ENCODE measurements around the gene LRCH4. TPM values are rescaled to one million over a fixed set of nuclear protein-coding genes. Genes with fewer than 3 reads are reported as not detected.

Gene LRCH4
- total and polyA plus RNA-seq, 9 of the 15 experiments (the other 6 are each of a cell fraction or from before 2014, with no cell fraction given), result 0.06 to 63.3 (median 15.0) TPM

GRCh38 chr7:100582650-100583049 lies 3.3 kb downstream of the LRCH4 start:
- peaks cover 64% of the 10 kb centered on the region for H3K36me3 ChIP-seq (ENCODE audit: control insufficient read depth, insufficient read depth, low read length)
- no peaks in the 10 kb centered on the region for H3K27me3 ChIP-seq (ENCODE audit: control insufficient read depth in 2 of 2, insufficient read depth in 2 of 2, low read length in 2 of 2)
- H3K4me2 ChIP-seq (ENCODE audit: insufficient read depth, low read length), result peak overlapping the region; percentile 12; the same call in 1 of the 2 replicates
- no peak overlapping the region for H2AFZ ChIP-seq (ENCODE audit: low read depth, low read length)
- no TSS peak for BruUV-seq (replicated peaks)
- DNase-seq (ENCODE audit: extremely low read depth in 1 of 4, low spot score in 3 of 4) (no peak), FAIRE-seq (no peak), ATAC-seq (no peak)
- intact Hi-C loops (cut with micrococcal nuclease) (no loop called here), in situ Hi-C loops (cut with MboI) (no loop called here)
- H3K27ac ChIP-seq (ENCODE audit: extremely low read depth, low read depth, low read length), result no peak overlapping the region
- H3K4me3 ChIP-seq, result no peak overlapping the region
- peaks cover 12% of the 10 kb centered on the region for H3K9me1 ChIP-seq (ENCODE audit: control insufficient read depth, insufficient read depth, low read length)
- ChIA-PET POLR2A (interaction anchor here (0.6 to 2.2 kb wide), 3 partner anchors 11 to 31 kb away, joined by 3 to 9 read pairs (median 3); no protein-coding TSS in a partner anchor), CTCF (ENCODE audit: low intra/inter-chr PET ratio) (no interaction called here)
- H3K79me2 ChIP-seq (ENCODE audit: control insufficient read depth, insufficient read depth, low read length), result peaks cover 31% of the 10 kb centered on the region
- TF ChIP-seq ZFX (CRISPR knock-in tag; IDR thresholded peaks at IDR 0.05) (0 out of 2 replicates have a peak, but pooled peaks have one; percentile 18), KLF1 (tag; IDR thresholded peaks at IDR 0.05) (no peak), ZEB2 (IDR thresholded peaks at IDR 0.05) (no peak), ZNF354B (CRISPR knock-in tag; IDR thresholded peaks at IDR 0.05) (no peak), RBBP5 (IDR thresholded peaks at IDR 0.05; ENCODE audit: borderline replicate concordance, insufficient read depth, low read length, poor library complexity, severe bottlenecking) (no peak)
- peak overlapping the region in 1 of 2 experiments; percentile 80; a peak in 1 of 4 replicates for H3K9ac ChIP-seq (ENCODE audit: insufficient read depth in 1 of 2, low read depth in 2 of 2, low read length in 2 of 2)
- 63% methylated on average over 10 of the region's 11 CpGs for WGBS (ENCODE audit: insufficient coverage, low coverage, missing lambda C conversion rate)
- peaks cover 26 to 64% of the 10 kb centered on the region in 2 experiments for H3K4me1 ChIP-seq (replicated peaks in 1 of 2; ENCODE audit: control insufficient read depth in 2 of 2, insufficient read depth in 2 of 2, low read length in 2 of 2)
- H3K9me3 ChIP-seq (replicated peaks; ENCODE audit: control insufficient read depth, insufficient read depth, low read depth, low read length), result no peaks in the 10 kb centered on the region
- peaks cover 24% of the 10 kb centered on the region for H4K20me1 ChIP-seq (replicated peaks; ENCODE audit: control insufficient read depth, insufficient read depth, low read length)

DNA sequence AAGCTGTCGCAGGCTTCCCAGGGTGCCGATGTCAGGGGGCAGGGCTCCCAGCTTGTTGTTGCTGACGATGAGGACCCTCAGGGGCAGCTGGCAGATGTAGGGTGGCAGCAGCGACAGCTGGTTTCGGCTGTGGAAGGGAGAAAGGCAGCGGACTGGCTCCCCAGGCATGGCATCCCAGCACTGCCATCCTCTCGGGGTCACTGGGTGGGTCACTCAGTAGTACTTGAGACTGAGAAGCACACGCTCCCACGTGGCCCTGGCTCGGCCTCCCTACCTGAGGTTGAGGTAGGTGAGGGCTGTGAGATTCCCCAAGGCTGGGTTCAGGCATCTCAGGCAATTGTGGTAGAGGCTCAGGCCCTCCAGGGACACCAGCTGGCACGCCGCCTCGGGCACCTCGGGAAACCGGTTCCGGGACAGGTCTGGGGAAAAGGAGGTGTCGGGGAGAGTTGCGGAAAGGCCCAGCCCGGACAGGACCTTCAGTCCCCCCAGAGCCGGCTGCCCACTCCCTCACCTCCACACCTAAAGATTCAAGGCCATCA lies 3.8 kb downstream of the LRCH4 start:
- Histone ChIP-seq H3K4me3 (no peak overlapping the region), H3K9me1 (ENCODE audit: control insufficient read depth, insufficient read depth, low read length) (peaks cover 12% of the 10 kb centered on the region), H3K36me3 (ENCODE audit: control insufficient read depth, insufficient read depth, low read length) (peaks cover 69% of the 10 kb centered on the region), H3K9ac (ENCODE audit: insufficient read depth in 1 of 2, low read depth in 2 of 2, low read length in 2 of 2) (peak overlapping the region in 1 of 2 experiments; percentile 67; a peak in 2 of 4 replicates), H3K9me3 (replicated peaks; ENCODE audit: control insufficient read depth, insufficient read depth, low read depth, low read length) (no peaks in the 10 kb centered on the region), H3K27me3 (ENCODE audit: control insufficient read depth in 2 of 2, insufficient read depth in 2 of 2, low read length in 2 of 2) (no peaks in the 10 kb centered on the region), H4K20me1 (replicated peaks; ENCODE audit: control insufficient read depth, insufficient read depth, low read length) (peaks cover 24% of the 10 kb centered on the region), H3K4me2 (ENCODE audit: insufficient read depth, low read length) (no peak overlapping the region), H3K27ac (ENCODE audit: extremely low read depth, low read depth, low read length) (no peak overlapping the region), H3K4me1 (replicated peaks in 1 of 2; ENCODE audit: control insufficient read depth in 2 of 2, insufficient read depth in 2 of 2, low read length in 2 of 2) (peaks cover 26 to 64% of the 10 kb centered on the region in 2 experiments), H3K79me2 (ENCODE audit: control insufficient read depth, insufficient read depth, low read length) (peaks cover 31% of the 10 kb centered on the region), H2AFZ (ENCODE audit: low read depth, low read length) (no peak overlapping the region)
- 92% methylated on average over 20 of the region's 20 CpGs for WGBS (ENCODE audit: insufficient coverage, low coverage, missing lambda C conversion rate)
- peak; percentile 44; the same call in 1 of the 2 replicates for TF ChIP-seq RBFOX2 (IDR thresholded peaks at IDR 0.05; ENCODE audit: low read depth, low read length)
- no peak for TF ChIP-seq HEY1 (CRISPR knock-in tag; IDR thresholded peaks at IDR 0.05; ENCODE audit: borderline replicate concordance)
- TF ChIP-seq ADNP (tag; IDR thresholded peaks at IDR 0.05), result no peak
- no peak for TF ChIP-seq SMAD2 (IDR thresholded peaks at IDR 0.05; ENCODE audit: low read depth, low read length)
- in situ Hi-C loops (cut with MboI), result no loop called here
- FAIRE-seq, result no peak
- intact Hi-C loops (cut with micrococcal nuclease), result no loop called here
- DNase-seq (ENCODE audit: extremely low read depth in 1 of 4, low spot score in 3 of 4), result no peak
- POLR2A ChIA-PET, result interaction anchor here (0.6 to 2.2 kb wide), 4 partner anchors 10 to 112 kb away, joined by 3 to 9 read pairs (median 4); no protein-coding TSS in a partner anchor
- ATAC-seq, result no peak
- CTCF ChIA-PET (ENCODE audit: low intra/inter-chr PET ratio), result no interaction called here
- BruUV-seq (replicated peaks), result no TSS peak

Measured in K562 (cell line).